ENCODE data around the gene CALHM3. TPM values are rescaled to one million over a fixed set of nuclear protein-coding genes. Genes with fewer than 3 reads are reported as not detected.
"Not testable (repeated sequence)": the region's sequence is repeated elsewhere in the genome, so short reads cannot be mapped to it uniquely, and the experiment has no call there.

The CALHM3 gene, protein sequence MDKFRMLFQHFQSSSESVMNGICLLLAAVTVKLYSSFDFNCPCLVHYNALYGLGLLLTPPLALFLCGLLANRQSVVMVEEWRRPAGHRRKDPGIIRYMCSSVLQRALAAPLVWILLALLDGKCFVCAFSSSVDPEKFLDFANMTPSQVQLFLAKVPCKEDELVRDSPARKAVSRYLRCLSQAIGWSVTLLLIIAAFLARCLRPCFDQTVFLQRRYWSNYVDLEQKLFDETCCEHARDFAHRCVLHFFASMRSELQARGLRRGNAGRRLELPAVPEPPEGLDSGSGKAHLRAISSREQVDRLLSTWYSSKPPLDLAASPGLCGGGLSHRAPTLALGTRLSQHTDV
- not detected for total RNA-seq

DNA sequence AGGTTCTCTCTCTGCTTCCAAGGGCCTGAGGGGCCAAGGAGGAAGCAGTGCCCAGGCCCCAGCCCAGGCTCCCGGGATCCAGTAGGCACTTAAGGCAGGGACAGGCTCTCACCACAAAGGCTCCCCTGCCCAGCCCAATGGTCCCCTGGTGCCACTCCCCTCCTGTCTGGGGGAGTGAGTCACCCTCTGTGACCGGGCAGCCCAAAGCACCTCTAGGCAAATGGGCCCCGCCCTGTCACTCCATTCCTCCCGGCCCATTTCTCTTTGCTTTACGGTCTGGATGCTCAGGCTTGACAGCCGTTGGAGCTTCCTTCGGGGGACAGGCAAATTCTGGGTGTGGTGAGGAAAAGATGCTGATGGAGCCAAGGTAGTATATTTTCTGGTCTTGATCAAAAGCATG lies at the start of gene CALHM3:
Gene CALHM3 (minus strand): TSS at position 106 of the 400 bp plus-strand sequence. CDS start 208 bp downstream, outside the sequence.
- DNase-seq, result no peak

DNA sequence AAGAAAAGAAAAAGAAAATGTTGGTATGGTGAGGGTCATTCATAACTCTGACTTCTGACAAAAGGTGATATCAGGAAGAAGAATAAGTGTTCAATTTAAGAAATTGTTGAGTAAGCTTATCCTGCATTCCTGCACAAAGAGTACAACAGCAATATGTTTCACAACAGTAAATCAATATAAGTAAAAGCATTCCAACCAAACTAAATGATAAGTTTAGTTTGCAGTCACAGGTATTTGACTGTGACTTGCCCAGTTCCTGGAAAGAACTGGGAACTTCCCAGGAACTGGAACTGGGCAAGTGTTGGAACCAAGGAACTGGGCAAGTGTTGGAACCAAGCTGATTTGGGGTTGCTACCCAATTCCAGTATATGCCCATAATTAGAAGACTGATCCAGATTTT lies 49.5 kb upstream of the CALHM3 start:
- DNase-seq, result no peak

DNA sequence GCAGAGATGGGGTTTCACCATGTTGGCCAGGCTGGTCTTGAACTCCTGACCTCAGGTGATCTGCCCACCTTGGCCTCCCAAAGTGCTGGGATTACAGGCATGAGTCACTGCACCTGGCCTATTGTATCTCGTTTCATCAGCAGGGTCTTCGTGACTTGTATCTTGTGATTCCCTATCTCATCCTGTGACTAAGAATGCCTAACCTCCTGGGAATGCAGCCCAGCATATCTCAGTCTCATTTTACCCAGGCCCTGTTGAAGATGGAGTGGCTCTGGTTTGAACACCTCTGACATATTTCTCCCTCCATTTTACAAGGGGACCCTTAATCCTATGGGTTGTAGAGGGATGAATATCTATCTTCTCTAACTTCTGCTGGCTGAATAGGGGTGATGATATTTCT lies 48.4 kb upstream of the CALHM3 start:
- DNase-seq, result not testable (repeated sequence)

DNA sequence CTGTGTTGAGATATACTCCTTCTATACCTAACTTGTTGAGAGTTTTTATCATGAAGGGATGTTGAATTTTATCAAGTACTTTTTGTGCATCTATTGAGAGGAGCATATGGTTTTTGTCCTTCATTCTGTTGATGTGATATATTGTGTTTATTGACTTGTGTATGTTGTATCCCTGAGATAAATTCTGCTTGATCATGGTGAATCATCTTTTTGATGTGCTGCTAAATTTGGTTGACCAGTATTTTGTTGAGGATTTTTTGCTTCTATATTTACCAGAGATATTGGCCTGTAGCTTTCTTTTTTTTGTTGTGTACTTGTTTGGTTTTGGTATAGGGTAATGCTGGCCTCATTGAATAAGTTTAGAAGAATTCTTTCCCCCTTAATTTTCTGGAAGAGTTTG lies 46.9 kb upstream of the CALHM3 start:
- DNase-seq, result no peak

DNA sequence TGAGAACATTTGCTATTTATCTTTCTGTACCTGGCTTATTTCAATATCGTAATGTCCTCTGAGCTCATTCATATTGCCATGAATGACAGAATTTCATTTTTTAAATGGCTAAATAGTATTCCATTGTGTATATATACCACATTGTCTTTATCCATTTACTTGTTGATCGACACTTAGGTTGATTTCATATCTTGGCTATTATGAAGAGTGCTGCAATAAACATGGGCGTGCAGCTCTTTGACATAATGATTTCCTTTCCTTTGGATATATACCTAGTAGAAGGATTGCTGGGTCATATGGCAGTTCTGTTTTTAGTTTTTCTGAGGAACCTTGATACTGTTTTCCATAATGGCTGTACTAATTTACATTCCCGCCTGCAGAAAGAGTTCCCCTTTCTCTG lies 44.6 kb upstream of the CALHM3 start:
- no peak for DNase-seq

DNA sequence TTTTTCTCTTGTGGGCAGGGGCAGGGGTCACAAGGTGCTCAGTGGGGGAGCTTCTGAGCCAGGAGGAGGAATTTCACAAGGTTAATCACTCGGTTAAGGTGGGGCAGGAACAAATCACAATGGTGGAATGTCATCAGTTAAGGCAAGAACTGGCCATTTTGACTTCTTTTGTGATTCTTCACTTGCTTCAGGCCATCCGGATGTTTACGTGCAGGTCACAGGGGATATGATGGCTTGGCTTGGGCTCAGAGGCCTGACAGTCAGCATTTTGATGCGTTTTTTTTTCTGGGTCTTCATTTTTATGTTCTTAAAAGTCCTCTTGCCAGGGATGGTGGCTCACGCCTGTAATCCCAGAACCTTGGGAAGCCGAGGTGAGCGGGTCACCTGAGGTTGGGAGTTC lies 43.0 kb upstream of the CALHM3 start:
- DNase-seq, result not testable (repeated sequence)

DNA sequence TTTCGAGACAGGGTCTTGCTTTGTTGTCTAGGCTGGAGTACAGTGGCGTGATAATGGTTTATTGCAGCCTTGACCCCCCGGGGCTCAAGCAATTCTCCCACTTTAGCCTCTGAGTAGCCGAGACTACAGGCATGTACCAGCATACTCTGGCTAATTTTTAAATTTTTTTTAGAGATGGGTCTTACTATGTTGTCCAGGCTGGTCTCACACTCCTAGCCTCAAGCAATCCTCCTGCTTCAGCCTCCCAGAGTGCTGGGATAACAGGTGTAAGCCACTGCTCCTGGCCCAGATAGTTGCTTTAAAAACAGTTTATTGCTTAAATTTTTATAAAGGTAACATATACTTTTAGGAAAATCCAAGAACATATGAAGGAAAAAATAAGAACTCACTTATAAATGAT lies 40.8 kb upstream of the CALHM3 start:
- DNase-seq, result no peak

DNA sequence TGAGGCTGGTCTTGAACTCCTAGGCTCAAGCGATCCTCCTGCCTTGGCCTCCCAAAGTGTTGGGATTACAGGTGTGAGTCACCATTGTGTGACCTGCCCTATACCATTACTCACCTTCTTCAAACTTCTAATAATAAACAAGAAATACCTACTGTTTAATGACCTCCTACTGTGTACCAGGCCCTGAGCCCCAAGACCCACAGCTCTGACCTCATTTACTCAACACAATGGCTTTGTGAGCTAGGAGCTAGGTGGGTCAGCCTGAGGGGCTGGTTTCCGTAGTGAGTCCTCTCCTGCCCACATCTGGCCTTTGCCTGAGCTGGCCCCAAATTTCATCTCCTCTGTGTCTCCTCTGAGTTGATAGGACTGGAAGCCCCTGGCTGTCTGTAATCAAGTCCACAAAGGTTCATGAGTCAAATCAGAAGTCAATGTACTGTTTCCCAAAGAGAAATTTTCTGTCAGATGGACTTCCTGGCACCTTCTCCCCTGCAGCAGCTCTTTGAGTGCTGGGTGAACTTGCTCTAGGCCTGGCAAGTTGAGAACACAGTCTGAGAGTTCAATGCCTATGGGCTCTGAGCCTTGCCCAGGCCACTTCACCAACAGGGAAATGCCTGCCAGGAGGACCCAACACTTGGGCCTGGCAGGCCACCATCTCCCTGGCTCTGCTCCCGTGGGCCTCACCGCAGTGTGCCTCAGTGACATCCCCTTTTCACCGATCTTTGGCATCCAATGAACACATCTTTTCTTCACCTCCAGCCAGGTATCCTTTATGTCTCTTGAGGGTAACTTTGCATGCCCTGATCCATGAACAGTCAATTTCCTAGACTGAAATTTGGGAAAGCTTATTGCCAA lies 38.4 kb upstream of the CALHM3 start:
- no peak for DNase-seq

DNA sequence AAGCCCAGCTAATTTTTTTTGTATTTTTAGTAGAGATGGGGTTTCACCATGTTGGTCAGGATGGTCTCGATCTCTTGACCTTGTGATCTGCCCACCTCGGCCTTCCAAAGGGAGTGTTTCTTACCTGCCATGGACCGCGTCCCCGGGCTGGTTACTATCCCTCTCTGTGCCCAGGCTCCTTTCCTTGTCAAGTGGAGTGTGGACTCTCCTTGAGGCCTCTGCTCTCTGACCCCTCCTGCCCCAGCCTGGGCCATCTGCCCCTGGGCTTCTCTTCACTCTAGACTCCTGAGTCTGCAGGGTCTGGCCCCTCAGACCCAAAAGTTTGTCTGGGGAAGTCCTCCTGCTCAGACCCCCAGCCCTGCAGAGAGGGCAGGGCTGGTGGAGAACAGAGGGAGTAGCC lies 35.2 kb upstream of the CALHM3 start:
- DNase-seq, result no peak

DNA sequence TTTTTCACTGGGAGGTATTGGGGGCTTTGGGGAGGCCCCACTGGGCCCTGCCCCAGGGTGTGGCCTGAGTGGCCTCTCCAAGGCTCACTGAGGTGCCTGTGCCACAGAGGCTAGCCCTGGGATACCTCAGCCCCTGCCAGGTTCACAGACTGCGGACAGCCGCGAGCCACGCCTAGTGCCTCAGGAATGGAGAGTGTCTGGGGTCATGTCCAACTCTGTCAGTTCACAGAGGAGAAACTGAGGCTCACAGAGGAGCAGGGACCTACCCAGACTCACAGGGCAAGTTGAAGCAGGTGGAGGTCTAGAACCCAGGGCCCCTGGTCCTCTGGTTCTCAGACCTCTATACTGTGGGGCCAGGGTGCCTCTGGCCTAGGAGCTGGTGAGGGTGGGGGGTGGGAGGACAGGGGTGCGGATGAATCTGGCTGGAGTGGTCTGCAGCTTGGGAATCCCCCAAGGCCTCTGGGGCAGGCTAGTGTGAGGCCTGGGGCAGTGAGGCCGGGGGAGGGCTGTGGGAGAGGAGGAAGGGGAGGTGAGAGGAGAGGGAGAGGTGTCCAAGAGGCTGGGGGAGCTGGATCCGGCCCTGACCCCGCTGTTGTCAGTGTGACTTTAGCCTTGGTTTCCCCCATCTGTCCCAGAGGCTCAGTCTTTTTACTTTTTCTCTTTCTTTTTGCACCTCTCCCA lies 34.5 kb upstream of the CALHM3 start:
- DNase-seq, result no peak

DNA sequence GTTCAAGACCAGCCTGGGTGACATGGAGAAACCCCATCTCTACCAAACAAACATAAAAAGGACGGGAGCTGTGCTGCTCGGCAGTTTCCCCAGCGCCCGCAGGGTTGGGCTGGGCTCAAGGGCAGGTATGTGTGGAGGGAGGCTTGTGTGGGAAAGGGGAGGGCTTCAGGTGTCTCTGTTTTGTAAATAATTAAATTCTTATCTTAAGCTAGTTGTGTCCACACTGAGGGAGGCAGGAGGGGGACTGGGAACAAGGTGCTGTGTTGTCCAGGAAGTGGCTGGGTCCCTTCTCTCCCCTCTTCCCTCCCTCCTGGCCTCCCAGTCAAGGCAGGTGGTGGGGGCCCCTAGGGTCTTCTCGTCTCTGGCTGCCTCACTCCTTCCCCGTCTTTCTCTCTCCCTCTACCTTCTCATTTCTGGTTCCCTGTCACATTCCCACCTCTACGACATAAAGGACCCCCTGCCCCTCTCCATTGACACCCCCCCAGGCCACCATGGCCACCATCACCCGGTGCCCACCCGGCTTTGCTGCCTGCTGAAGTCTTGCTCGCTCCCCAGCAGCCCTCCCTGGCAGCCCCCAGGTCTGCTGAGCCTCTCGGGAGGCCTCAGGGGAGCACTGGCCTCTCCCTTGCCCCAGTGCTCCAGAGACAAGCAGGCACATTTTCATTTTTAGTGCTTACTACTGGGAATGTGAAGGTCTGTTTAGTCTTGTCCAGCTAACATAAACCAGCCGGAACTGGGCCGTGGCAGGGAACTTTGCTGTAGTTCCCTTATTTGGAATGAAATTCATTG lies 33.7 kb upstream of the CALHM3 start:
- DNase-seq, result no peak

DNA sequence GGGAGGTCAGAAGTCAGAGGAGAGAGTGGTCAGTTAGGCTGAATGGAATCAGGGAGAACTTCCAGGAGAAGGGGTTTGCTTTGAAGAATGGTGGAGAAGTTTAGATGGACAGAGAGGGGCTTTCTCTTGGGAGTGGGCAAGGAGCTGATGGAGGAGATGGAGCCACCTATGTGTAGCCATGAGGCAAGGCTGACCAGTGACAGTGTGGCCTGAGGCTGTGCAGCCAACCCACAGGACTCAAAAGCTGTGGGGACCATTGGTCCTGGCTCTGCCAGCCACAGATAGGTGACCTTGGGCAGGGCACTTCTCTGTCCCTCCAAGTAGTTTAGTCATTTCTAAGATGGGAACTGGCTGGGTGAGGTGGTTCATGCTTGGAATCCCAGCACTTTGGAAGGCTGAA lies 33.1 kb upstream of the CALHM3 start:
- no peak for DNase-seq

DNA sequence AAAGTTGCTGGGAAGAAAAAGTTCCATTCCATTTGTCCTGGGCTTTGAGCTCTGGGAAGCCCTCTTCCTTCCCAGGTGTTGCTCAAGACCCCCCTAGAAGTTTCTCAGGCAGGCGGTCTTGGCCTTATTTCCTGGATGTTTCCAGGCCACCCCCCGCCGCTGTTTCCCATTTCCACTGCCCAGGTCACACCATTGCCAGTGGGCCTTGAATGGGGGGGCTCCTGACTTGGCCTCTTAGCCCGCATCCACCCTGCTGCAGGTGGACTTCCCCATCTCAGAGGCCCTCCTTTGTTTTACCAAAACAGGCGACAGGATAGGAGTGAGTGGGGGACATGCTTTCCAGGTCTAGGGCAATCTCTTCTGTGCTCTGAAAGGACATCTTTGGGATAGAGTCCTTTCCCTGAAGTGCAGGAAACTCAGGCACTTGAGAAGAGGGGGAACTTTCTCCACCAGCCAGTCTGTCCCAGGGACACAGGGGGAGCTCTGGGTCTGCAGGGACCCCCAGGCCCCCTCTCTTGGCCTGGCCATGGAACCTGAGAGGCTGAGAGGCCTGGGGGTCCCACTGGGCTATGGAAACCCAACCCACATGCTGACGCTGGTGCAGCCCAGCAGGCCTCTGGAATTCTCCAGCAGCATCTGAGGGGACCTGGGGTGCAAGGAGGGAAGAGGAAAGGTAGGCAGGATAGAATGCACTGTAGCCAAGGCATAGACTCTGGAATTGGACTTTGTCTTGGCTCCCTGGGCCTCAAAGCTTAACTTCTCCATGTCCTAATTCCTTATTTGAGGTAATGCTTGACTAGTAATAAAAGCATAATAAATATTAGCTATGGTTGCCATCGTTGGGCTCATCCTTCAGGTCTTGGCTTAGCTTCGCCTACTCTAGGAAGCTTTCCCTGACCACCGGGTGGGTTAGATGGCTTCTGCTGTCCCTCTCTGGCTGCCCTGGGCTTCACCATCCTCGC lies 32.0 kb upstream of the CALHM3 start:
- no peak for DNase-seq

DNA sequence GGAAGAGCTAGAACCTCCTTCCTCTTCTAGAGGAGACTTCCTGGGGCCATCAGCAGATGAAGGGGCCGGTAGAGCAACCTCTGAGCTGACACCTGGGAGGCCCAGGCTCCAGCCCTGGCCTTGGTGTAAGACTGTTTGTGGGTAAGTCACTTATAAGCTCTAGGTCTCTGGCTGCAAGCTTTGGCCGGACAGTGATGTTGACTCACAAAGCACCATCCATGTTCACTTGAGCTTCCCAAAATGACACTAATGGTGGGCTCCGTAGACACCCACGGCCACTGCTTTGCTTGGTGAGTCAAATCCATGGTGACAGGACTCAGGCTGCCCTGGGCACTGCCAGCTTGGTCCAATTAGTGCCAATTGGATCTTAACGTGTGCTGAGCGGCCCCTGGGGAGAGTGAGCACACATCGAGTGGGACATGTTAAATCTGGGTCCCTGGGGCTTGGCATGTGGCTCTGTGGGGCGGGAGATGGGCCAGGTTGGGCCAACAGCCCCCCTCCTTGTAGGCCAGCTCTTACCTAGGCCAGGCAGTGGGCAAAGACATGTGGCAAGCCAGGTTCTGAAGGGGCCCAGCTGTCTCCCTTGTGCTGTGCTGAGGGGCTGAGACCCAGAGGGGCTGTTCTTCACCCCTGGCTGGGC lies 31.1 kb upstream of the CALHM3 start:
- DNase-seq, result no peak

DNA sequence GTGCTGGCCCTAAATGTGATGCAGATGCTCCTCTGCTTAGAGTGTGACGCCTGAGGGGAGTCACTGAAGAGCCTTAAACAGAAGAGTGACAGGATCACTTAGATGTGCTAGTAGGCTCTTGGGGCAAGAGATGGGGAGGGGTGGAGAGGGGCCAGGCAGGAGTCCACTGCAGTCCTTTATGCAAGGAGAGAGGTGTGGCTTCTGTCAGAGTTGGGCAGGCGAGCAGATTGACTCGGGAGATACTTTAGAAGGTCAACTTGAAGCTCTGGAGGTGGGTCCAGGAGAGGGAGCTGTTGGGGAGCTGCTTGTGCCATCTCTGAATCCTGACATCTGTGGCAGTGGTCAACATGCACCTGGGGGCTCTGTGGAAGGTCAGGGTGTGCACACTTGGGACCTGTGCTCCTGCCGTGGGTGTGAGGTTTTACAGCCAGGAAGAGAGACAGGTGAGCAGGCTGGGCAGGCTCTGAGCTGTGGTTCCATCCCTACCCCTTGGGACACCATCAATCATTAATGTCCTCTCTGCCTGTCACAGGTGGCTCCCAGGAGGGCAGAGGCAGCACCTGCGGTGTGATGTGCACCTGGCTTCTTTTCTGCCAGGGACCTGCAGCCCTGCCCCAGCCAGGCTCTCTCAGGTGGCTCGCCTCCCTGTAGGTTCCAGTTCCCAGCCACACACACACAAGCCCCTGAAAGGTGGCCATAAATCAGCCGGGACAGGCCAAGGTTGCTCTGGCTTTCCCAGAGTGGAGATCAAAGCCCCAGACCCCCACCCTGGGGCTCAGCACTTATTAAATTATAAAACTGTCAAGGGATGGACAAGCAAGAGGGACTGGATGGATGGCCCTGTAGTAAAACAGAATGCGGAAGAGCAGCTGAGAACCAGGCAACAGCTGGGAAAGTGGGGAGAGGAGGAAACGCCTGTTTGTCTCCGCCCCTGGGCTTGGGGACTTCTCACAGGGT lies 28.5 kb upstream of the CALHM3 start:
- peak; percentile 52 for DNase-seq

DNA sequence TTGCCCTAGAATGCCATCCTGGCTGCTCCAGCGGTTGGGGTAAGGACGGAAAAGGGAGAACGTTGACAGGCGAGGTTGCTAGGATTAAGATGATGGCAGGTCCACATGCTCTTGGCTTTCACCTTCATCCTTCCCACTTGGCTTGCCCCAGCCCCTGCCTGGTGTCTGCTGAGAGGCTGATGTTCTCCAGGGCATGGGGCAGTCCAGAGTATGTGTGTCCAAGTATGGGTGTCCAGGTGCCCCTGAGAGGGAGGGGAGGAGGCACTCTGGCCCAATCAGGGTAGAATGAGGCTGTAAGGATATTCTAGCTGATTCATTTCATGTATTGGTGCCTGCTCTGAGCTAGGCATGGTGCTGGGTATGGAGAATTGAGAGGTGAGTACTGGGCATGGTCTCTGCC lies 27.0 kb upstream of the CALHM3 start:
- no peak for DNase-seq

DNA sequence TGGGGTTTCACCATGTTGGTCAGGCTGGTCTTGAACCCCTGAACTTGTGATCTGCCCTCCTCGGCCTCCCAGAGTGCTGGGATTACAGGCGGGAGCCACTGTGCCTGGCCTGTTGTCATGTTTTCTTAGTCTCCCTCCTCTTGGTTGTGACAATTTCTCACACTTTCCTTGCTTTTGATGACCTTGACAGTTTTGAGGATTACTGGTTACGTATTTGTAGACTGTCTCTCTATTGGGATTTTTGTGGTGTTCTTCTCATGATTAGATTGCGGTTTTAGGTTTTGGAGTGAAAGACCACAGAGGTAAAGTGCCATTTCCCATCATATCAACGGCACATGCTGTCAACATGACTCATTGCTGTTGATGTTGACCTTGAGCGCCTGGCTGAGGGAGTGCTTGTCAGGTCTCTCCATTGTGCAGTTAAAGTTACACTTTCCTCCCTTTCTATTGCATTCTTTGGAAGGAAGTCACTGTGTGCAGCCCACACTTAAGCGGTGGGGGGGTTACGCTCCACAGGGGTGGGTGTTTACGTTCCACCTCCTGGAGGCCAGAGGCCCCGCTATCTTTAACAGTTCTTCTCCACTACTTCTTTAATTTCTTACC lies 25.2 kb upstream of the CALHM3 start:
- no peak for DNase-seq

DNA sequence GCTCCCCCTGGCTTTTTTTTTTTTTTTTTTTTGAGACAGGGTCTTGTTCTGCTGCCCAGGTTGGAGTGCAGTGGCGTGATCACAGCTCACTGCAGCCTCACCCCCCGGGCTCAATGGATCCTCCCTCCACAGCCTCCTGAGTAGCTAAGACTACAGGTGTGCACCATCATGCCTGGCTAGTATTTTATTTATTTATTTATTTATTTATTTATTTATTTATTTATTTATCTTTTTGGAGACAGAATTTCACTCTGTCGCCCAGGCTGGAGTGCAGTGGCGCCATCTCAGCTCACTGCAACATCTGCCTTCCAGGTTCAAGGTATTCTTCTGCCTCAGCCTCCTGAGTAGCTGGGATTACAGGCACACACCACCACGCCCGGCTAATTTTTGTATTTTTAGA lies 24.7 kb upstream of the CALHM3 start:
- DNase-seq, result not testable (repeated sequence)
